Myocyte (in vitro differentiated cells): ENCODE data around the gene MICA. TPM values are rescaled to one million over a fixed set of nuclear protein-coding genes. Genes with fewer than 3 reads are reported as not detected.
"Not testable (repeated sequence)": the region's sequence is repeated elsewhere in the genome, so short reads cannot be mapped to it uniquely, and the experiment has no call there.

Source experiments
- DNase-seq: peaks from one replicate; pipeline ENCODE4 v3.0.0-alpha.2; 2012; ENCODE audit warnings: low read depth
- total RNA-seq: library from RNA; depleted of rRNA; stranded (reverse); fragments of >200 nt; gene quantifications from 2 replicates; pipeline ENCODE4 v1.2.3, GENCODE V29; 2014

MICA gene
- total RNA-seq, 1 donor from 2014 or later = 55.9 TPM

DNA sequence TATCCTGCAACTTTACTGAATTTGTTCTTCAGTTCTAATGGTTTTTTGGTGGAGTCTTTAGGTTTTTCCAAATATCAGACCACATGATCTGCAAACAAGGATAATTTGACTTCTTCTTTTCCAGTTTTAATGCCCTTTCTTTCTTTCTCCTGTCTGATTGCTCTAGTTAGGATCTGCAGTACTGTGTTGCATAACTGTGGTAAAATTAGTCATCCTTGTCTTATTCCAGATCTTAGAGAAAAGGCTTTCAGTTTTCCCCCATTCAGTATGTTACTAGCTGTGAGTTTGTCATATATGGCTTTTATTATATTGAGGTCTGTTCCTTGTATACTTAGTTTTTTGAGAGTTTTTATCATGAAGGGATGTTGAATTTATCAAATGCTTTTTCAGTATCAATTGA, 4.3 kb downstream of the MICA start:
- peak; percentile 48 for DNase-seq

DNA sequence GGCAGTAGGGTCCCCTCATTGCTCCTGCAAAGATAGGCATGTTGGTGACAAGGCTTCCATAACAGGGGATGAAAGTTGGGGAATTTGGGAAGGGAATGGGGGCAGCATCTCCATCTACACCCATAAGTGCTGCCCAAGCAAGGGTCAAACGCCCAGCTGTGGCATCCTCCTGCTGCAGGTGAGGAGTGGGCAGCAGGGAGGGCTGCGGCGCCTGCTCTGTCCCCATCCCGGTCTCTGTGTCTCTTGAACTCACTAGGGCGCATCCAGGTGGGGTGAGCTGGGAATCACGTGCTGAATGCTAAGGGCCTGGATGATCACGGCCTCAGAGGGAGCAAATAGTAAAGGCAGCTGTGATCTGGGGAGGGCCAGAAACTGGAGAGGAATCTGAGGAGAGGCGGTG, 9.1 kb downstream of the MICA start:
- DNase-seq = no peak

DNA sequence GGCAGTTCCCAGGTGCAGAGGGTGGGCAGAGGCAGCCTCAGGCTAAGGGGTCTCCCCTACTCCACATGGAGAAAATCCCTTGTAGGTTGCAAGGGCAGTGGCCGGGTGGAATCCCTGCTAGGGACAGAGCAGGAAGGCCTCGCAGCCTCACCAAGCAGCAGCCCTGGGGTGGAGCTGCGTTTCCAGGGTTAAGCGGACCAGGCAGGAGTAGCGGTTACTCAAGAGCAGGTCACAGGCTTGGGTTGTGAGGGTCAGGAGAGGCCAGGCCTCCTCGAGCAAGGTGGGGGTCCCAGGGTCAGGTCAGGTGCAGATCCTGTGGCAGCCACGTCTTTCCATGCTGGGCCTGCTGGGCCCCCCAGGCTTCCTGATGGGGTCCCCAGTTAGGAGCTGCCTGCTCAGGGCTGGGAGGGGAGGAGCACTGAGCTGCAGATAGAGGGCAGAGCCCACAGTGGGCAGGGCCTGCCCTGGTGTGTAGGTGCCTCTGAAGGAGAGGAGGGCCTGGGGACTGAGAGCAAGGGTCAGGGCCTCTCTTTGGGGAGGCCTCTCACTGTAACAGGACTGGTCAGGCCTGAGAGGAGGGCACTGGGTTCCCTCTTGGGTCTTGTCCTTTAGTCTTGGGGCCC, 10.9 kb downstream of the MICA start:
- not testable (repeated sequence) for DNase-seq

DNA sequence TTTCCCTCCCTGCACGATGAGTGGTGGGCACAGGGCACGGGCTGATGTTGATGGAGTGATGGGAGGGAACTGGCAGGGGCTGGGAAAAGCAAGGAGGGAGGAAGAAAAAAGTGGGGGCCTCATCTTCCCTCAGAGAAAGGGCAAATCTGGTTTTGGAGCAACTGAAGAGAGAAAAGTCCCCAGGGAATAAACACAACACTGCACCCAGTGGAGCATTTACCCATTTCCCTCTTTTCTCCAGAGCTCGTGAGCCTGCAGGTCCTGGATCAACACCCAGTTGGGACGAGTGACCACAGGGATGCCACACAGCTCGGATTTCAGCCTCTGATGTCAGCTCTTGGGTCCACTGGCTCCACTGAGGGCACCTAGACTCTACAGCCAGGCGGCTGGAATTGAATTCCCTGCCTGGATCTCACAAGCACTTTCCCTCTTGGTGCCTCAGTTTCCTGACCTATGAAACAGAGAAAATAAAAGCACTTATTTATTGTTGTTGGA, 11.4 kb downstream of the MICA start:
- DNase-seq = peak; percentile 70

DNA sequence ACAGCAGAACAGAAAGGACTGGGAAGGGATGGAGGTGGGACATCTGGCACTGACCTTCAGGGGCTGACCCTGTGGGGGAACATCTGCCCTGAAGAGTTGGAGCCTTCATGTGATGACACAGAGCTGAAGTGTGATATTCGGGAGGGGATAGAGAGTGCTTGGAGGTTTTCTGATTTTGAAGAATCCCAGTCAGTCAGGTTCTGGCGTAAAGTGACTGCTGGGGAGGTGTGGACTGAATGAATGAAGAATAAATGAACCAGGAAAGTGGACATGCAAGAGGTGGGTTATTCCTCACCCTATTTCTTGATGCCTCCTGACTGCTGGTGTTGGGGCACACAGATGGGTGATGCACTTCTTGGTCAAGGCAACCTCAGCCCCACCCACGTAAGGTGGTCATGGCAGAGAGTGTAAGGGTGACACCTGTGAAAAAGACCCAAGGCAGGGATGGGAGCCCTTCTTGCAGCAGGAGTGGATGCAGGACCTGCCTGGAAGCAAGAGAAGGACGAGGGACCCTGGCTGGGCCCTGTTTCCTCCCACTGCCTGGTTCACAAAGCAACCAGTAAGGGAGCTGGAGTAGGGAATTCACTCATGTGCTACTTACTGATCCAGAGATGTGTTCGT, 13.1 kb downstream of the MICA start:
- DNase-seq = no peak

DNA sequence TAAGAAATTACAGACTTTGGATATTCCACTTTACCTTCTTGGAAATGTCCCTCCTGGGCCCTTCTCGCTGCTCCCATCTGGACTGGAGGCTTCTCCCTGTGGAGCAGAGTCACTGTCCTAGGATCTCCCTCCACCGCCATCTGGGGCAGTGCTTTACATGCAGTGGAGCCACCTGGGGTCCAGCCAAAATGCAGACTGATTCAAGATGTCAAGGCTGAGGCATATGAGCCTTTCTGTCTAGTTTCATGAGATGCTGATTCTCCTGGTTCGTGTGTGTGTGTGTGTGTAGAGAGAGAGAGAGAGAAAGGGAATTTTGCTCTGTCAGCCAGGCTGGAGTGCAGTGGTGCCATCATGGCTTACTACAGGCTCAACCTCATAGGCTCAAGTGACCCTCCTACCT, 14.9 kb downstream of the MICA start:
- no peak for DNase-seq

DNA sequence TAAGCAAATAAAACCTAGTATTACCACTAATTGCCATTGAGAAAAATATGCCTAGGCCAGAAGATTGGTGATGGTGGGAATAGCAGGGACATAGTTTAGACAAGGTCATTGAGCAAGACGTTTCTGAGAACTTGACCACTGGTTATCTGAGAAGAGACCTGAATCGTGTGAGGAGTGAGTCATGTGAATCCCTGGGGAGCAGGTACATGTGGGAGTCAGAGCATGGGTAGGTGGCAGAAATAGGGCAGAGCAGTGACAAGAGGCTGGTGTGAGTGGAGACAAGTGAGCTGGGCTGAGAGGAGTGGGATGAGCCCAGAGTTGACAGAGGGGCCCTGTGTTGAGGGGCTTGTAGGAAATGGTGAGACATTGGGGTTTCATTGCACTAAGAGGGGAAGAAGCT, 16.4 kb downstream of the MICA start:
- peak; percentile 15 for DNase-seq

DNA sequence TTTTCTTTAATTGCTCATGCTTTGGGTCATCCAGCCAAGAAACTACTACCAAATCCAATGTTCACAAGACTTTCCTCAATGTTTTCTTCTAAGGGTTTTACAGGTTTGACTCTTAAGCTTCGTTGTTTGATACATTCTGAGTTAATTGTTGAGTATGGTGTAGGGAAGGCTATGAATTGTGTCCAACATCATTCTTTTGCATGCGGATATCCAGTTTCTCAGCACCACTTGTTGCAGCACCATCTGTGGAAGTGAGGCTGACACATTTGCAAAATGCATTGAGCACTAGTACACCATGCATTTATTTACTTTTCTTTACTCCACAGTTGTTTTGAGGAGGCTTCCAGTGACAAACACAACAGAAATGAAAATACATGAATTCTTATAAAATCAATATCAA, 17.2 kb downstream of the MICA start:
- DNase-seq = no peak

DNA sequence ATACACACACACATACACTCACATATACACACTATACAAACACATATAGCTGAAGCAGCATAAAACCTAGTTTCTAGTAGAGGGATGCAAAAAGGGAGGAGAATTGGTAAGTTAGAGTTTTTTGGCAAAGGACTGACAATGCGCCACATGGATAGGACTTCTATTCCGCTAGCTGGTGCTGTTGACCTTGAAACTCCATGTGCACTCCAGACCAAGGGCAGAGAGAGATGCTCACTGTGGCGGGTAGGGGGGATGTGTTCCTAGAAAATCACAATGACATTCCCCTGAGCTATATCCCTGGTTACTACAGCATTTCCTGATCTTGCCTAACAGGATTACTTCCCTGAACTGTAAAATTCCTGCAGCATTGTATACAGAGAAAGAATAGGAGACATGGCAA, 19.2 kb downstream of the MICA start:
- DNase-seq = no peak

DNA sequence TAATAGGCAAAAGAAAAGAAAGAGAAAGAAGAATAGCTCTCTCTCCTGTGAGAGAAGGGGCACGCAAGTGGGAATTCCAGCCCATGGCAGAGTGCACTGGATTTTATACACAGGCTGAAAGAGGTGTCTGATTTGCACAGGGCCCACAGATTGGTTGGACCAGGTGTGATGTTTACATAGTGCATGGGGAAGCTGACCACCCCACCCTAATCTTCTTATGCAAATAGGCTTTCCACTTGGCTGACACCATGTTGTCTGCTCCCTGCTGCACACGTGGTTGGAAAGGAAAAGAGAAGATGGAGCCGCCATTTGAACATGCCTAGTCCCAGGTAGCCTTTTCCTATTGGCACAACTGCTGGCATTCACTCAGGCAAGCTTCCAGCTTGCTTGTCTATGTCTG, 20.2 kb downstream of the MICA start:
- DNase-seq = no peak

DNA sequence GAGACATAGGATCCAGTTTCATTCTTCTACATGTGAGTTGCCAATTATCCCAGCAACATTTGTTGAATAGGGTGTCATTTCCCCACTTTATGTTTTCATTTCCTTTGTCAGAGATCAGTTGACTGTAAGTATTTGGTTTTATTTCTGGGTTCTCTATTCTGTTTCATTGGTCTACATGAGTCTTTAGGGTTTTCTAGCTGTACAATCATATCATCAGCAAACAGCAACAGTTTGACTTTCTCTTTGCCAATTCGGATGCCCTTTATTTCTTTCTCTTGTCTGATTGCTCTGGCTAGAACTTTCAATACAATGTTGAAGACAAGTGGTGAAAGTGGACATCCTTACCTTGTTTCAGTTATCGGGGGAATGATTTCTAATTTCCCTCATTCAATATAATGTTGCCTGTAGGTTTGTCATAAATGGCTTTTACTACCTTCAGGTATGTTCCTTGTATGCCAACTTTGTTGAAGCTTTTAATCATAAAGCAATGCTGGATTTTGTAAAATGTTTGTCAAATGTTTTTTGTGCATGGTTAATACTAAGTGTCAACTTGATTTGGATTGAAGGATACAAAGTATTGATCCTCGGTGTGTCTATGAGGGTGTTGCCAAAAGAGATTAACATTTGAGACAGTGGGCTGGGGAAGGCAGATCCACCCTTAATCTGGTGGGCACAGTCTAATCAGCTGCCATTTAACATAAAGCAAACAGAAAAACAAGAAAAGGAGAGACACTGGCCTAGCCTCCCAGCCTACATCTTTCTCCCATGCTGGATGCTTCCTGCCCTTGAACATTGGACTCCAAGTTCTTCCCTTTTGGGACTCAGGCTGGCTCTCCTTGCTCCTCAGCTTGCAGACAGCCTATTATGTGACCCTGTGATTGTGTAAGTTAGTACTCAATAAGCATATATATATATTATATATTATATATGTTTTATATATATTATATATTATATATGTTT, 23.3 kb downstream of the MICA start:
- peak; percentile 39 for DNase-seq

DNA sequence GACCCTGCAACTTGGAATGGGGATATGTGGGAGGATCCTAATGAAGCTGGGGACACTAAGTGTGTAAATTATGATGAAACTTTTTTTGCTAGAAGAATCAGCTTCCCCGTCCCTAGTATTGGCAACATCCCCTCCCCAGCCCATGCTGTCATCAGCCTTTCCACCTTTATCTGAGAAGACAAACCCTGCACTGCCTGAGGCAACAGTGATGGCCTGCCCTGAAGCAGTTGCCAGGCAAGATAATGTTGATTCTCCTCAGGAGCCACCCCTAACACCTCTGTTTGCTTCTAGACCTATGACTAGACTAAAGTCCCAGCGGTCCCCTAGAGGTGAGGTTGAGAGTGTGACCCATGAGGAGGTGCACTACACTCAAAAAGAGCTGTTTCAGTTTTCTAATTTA, 27.1 kb downstream of the MICA start:
- DNase-seq = no peak

DNA sequence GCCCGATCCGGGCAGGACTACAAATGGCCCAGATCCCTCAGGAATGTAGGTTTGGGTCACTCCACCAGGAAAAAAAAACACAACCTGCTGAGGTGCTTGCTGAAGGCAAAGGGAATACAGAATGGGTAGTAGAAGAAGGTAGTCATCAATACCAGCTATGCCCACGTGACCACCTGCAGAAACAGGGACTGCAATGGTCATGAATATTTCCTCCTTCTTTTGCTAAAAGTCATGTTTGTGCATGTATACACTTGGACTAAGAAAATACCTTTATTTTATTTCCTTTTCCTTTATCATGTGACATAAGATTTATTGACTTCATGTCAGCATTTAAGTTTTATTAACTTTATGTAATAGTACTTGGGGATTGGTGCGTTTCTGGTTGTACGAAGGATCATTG, 31.7 kb downstream of the MICA start:
- DNase-seq = not testable (repeated sequence)

DNA sequence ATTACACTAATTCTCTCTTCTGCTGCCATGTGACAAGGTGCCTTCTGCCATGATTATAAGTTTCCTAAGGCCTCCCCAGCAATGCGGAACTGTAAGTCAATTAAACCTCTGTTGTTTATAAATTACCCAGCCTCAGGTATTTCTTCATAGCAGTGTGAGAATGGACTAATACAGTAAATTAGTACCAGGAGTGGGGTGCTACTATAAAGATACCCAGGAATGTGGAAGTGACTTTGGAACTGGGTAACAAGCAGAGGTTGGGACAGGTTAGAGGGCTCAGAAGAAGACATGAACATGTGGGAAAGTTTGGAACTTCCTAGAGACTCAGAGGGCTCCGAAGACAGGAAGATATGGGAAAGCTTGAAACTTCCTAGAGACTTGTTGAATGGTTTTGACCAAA, 34.8 kb downstream of the MICA start:
- no peak for DNase-seq

DNA sequence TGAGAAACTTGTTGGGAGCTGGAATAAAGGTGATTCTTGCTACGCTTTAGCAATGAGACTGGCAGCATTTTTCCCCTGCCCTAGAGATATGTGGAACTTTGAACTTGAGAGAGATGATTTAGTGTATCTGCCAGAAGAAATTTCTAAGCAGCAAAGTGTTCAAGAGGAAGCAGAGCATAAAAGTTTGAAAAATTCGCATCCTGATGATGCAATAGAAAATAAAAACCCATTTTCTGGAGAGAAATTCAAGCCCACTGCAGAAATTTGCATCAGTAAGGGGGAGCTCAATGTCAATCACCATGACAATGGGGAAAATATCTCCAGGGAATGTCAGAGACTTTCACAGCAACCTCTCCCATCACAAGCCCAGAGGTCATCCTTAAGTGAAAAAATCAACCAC, 35.3 kb downstream of the MICA start:
- DNase-seq = no peak

DNA sequence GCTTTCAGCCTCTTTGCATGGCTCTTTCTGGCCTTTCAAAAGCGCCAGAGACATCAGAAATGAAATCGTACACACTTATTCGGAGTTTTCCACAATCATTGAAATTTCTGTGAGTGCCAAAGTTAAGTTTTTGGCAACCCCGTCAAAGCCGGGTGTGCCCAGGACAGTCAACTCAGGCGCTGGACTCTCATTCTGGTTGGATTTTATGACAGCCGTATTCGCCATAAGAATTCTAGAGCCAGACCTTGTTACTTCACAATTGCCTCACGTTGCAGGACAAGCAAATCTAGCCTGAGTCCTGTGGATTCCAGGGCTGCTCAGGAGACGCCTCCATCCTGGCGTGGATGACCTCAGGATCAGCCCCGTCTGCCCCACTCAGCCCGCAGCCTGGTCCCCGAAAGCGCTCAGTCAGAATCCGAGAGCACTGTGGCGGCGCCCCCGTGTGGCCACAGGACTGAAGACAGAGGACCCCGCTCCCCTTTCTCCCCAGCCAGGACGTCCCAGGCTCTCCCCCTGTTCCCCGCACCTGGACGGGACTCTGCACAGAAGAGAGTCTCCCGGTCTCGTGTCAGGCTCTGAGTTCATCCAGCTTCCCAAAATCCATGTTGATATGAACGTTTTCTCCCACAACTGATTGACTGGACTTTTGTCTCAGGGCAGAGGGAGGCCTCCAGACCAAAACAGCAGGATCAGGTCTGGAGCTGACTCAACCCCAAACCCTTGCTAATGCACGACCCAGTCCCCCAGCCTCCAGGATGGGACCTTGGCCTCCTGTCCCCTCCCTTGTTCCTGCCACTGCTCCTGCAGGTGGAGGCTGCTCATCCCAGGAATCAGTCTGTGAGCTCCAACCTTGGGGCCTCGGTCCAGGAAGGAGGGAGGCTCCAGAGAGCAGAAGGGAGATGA, 38.2 kb downstream of the MICA start:
- peak; percentile 71 for DNase-seq

DNA sequence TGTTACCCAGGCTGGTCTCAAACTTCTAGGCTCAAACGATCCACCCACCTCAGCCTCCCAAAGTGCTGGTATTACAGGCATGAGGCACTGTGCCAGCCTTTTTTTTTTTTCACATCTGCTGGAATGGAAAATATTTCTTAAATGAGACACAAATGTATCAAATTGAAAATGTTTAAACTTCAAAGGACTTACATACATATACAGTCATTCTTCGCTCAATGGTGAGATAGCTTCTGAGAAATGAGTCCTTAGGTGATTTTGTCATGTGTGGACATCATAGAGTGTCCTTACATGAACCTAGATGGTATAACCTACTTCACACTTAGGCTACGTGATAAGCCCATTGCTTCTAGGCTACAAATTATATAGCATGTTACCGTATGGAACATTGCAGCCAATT, 43.1 kb downstream of the MICA start:
- DNase-seq = no peak

DNA sequence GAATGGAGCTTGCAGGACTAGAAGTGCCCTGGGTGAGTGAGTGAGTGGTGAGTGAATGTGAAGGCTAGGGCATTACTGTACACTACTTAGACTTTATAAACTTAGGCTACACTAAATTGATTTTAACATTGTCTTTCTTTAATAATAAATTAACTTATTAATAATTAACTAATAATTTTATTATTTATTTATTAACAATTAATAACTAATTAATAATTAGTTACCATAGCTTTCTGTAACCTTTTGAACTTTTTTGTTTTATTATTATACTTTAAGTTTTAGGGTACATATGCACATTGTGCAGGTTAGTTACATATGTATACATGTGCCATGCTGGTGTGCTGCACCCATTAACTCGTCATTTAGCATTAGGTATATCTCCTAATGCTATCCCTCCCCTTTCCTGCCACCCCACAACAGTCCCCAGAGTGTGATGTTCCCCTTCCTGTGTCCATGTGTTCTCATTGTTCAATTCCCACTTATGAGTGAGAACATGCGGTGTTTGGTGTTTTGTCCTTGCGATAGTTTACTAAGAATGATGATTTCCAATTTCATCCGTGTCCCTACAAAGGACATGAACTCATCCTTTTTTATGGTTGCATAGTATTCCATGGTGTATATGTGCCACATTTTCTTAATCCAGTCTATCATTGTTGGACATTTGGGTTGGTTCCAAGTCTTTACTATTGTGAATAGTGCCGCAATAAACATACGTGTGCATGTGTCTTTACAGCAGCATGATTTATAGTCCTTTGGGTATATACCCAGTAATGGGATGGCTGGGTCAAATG, 43.8 kb downstream of the MICA start:
- DNase-seq = not testable (repeated sequence)

DNA sequence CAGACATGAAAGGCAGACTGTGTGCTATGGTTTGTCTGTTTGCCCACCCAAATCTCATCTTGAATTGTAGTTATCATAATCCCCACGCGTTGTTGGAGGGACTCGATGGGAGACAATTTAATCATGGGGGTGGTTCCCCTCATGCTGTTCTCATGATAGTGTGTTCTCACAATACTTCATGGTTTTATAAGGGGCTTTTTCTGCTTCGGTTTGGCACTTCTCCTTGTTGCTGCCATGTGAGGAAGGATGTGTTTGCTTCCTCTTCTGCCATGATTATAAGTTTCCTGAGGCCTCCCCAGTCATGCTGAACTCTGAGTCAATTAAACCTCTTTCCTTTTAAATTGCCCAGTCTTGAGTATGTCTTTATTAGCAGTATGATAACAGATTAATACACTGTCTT, 47.4 kb downstream of the MICA start:
- DNase-seq = no peak

DNA sequence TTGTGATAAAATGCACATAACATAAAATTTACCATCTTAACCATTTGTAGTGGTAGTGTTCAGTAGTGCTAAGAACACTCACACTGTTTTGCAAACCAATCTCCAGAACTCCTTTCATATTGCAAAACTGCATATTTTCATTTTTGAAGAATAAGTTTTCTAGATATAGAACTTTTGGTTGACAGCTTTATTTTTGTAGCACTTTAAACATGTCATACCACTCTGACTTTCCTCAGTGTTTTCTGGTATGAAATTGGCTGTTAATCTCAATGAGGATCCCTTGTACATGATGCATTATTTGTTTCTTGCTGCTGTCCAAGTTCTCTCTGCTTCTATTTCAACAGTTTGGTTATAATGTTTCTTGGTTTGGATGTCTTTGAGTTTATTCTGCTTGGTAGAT, 49.5 kb downstream of the MICA start:
- DNase-seq = no peak
